CD4-positive, alpha-beta T cell (primary cell): ENCODE results near the gene MEIKIN. TPM values are rescaled to one million over a fixed set of nuclear protein-coding genes. Genes with fewer than 3 reads are reported as not detected.

Experiments
- ATAC-seq: fragments of 200-7000 bp; cut with Tn5 transposase; one replicate; pipeline ENCODE4 v1.10.0; 2022; ENCODE audit warnings: mild to moderate bottlenecking; ENCODE audit not compliant: poor library complexity
- CTCF ChIA-PET: fragments of 350-600 bp; sonication (Branson Sonifier 250); formaldehyde crosslinking; loops from one replicate; lab custom pipeline; 2021; ENCODE audit warnings: antibody characterized with exemption, inconsistent platforms; lab: Charles Lee
- POLR2A ChIA-PET: fragments of 350-600 bp; sonication (Branson Sonifier 250); formaldehyde crosslinking; loops from one replicate; lab custom pipeline; 2021; ENCODE audit warnings: antibody characterized with exemption, inconsistent platforms; lab: Charles Lee
- DNase-seq, 14 experiments: peaks; one replicate each; pipeline ENCODE4 v3.0.0-alpha.2; 2013 to 2020; ENCODE audit warnings: mixed read lengths in 2 of 14
- H3K27ac ChIP-seq, 2 donors: one replicate each; pipeline versions ENCODE4 v1.5.1 to v1.7.0; 2013; ENCODE audit warnings: low read length in 2 of 2, low read depth in 1 of 2, mild to moderate bottlenecking in 1 of 2
- H3K27me3 ChIP-seq, 2 experiments: 1 replicate in 1 of 2; 2 replicates in 1 of 2; pipeline versions ENCODE4 v1.6.1 to v1.7.0; 2013; ENCODE audit warnings: low read length in 2 of 2, control low read depth in 1 of 2, mild to moderate bottlenecking in 1 of 2, moderate library complexity in 1 of 2; ENCODE audit not compliant: insufficient read depth in 2 of 2, control insufficient read depth in 1 of 2
- H3K36me3 ChIP-seq: one replicate; pipeline ENCODE4 v1.6.1; 2013; ENCODE audit warnings: low read length, control low read depth; ENCODE audit not compliant: insufficient read depth
- H3K4me1 ChIP-seq: one replicate; pipeline ENCODE4 v1.6.1; 2013; ENCODE audit warnings: low read length, control low read depth; ENCODE audit not compliant: insufficient read depth
- H3K4me3 ChIP-seq: one replicate; pipeline ENCODE4 v1.5.1; 2013; ENCODE audit warnings: mild to moderate bottlenecking, low read length, moderate library complexity
- H3K9me3 ChIP-seq, 2 experiments: 1 replicate in 1 of 2; 2 replicates in 1 of 2; pipeline versions ENCODE4 v1.6.1 to v1.7.0; 2013; ENCODE audit warnings: low read length in 2 of 2, mild to moderate bottlenecking in 2 of 2, control low read depth in 1 of 2, moderate library complexity in 1 of 2; ENCODE audit not compliant: control insufficient read depth in 1 of 2, insufficient read depth in 1 of 2
- H3K27ac Mint-ChIP-seq: one replicate; pipeline ENCODE4 v1.8.0; 2020; ENCODE audit warnings: mixed read lengths
- H3K27me3 Mint-ChIP-seq: one replicate; pipeline ENCODE4 v1.8.0; 2021; ENCODE audit warnings: mixed read lengths
- H3K36me3 Mint-ChIP-seq: one replicate; pipeline ENCODE4 v1.8.0; 2021; ENCODE audit warnings: low read depth, mixed read lengths
- H3K4me1 Mint-ChIP-seq: one replicate; pipeline ENCODE4 v1.8.0; 2021; ENCODE audit warnings: low read depth, mixed read lengths
- H3K4me3 Mint-ChIP-seq: one replicate; pipeline ENCODE4 v1.8.0; 2020; ENCODE audit warnings: mild to moderate bottlenecking, mixed read lengths
- H3K9me3 Mint-ChIP-seq: one replicate; pipeline ENCODE4 v1.8.0; 2020; ENCODE audit warnings: mixed read lengths
- intact Hi-C, 2 experiments: fragments of 100-400 bp; cut with DNase I in 1 of 2; cut with micrococcal nuclease in 1 of 2; formaldehyde crosslinking; loops; one replicate each; pipeline versions ENCODE4 v1.15.1 to v1.9.0; 2023 to 2025; cut with DNase I, micrococcal nuclease
- total RNA-seq, 174 experiments: library from RNA in 2 of 174; stranded (reverse) in 2 of 174; gene quantifications; one replicate each; pipeline ENCODE4 v1.2.3 and lab custom pipeline; 2021 to 2026
- TF ChIP-seq, protein P1 (sequence below): fragments of 200-600 bp; IDR thresholded peaks from one replicate; pipeline ENCODE4 v1.8.0; 2022; ENCODE audit warnings: antibody characterized with exemption, mild to moderate bottlenecking

MEIKIN gene
- total RNA-seq, 2 experiments from 2014 or later = not detected

DNA sequence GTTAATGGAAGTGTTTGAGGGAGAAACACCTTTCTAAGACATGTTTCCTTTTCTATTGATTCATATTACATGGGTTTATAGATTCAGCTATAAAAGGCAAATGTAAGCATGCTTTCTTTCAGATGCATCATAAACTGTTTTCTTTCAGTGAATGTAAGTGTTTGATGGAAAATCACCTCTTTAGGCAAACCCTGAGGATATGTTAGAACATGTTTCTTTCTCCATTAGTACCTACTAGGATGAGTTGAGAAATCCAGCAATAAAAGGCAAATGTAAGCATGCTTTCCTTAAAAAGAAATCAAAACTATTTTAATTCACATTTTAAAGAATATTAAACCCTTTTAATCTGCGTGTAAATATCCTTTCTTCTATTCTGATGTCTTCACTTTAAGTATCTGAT, 180.2 kb downstream of the MEIKIN start:
- ATAC-seq = no peak
- Mint-ChIP-seq H3K36me3 (peaks cover 57% of the 10 kb centered on the region), H3K27me3 (no peaks in the 10 kb centered on the region), H3K27ac (no peak overlapping the region), H3K4me1 (peaks cover 28% of the 10 kb centered on the region), H3K4me3 (no peak overlapping the region), H3K9me3 (peaks cover 4% of the 10 kb centered on the region)
- peaks cover 4 to 5% of the 10 kb centered on the region in 2 experiments for H3K9me3 ChIP-seq
- intact Hi-C loops = no loop called here
- no peak overlapping the region for H3K4me3 ChIP-seq
- TF ChIP-seq, protein P1, sequence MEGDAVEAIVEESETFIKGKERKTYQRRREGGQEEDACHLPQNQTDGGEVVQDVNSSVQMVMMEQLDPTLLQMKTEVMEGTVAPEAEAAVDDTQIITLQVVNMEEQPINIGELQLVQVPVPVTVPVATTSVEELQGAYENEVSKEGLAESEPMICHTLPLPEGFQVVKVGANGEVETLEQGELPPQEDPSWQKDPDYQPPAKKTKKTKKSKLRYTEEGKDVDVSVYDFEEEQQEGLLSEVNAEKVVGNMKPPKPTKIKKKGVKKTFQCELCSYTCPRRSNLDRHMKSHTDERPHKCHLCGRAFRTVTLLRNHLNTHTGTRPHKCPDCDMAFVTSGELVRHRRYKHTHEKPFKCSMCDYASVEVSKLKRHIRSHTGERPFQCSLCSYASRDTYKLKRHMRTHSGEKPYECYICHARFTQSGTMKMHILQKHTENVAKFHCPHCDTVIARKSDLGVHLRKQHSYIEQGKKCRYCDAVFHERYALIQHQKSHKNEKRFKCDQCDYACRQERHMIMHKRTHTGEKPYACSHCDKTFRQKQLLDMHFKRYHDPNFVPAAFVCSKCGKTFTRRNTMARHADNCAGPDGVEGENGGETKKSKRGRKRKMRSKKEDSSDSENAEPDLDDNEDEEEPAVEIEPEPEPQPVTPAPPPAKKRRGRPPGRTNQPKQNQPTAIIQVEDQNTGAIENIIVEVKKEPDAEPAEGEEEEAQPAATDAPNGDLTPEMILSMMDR = no peak
- H3K27ac ChIP-seq = no peak overlapping the region
- DNase-seq = no peak
- ChIA-PET POLR2A (no interaction called here), CTCF (no interaction called here)
- H3K4me1 ChIP-seq = no peaks in the 10 kb centered on the region
- H3K27me3 ChIP-seq = no peaks in the 10 kb centered on the region
- H3K36me3 ChIP-seq = no peaks in the 10 kb centered on the region

DNA sequence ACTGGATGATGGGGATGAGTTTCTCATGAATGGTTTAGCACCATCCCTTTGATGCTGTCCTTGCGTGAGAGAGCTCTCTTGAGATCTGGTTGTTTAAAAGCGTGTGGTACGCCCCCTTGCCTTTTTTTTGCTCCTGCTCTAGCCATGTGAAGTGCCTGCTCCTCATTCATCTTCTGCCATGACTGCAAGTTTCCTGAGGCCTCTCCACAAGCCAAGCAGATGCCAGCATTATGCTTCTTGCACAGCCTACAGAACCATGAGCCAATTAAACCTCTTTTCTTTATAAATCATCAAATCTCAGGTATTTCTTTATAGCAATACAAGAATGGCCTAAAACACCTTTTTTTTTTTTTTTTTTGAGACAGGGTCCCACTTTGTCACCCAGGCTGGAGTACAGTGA, 181.5 kb downstream of the MEIKIN start:
- no peaks in the 10 kb centered on the region for H3K4me1 ChIP-seq
- Mint-ChIP-seq H3K4me1 (peaks cover 30% of the 10 kb centered on the region), H3K27me3 (no peaks in the 10 kb centered on the region), H3K36me3 (peaks cover 51% of the 10 kb centered on the region), H3K9me3 (peaks cover 4% of the 10 kb centered on the region), H3K27ac (no peak overlapping the region), H3K4me3 (no peak overlapping the region)
- peaks cover 4 to 5% of the 10 kb centered on the region in 2 experiments for H3K9me3 ChIP-seq
- intact Hi-C loops = no loop called here
- H3K27ac ChIP-seq = no peak overlapping the region
- DNase-seq = no peak
- H3K4me3 ChIP-seq = no peak overlapping the region
- ATAC-seq = no peak
- CTCF ChIA-PET = no interaction called here
- no peaks in the 10 kb centered on the region for H3K36me3 ChIP-seq
- TF ChIP-seq, protein P1 = no peak
- POLR2A ChIA-PET = no interaction called here
- H3K27me3 ChIP-seq = no peaks in the 10 kb centered on the region

DNA sequence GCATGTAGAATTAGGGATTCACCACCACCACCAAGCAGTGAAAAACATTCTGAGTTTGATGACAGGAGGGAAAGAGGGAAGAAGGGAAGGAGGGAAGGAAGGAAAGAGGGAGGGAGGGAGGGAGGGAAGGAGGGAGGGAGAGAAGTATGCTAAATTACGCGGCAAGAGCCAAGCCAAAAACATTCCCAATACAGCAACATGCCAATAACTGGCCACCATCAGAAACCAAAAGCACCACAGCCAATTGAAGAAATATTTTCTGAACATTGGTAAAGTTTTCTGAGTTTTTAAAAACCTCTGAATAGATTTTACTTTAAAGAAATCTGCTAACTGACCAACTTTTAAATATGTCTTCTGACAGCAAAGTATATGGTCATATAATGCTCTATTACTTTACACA, 184.7 kb downstream of the MEIKIN start:
- Histone ChIP-seq H3K4me1 (peaks cover 2% of the 10 kb centered on the region), H3K27ac (no peak overlapping the region), H3K4me3 (no peak overlapping the region), H3K9me3 (peaks cover 0 to 5% of the 10 kb centered on the region in 2 experiments), H3K36me3 (no peaks in the 10 kb centered on the region), H3K27me3 (no peaks in the 10 kb centered on the region)
- intact Hi-C loops = no loop called here
- Mint-ChIP-seq H3K4me3 (no peak overlapping the region), H3K9me3 (peaks cover 2% of the 10 kb centered on the region), H3K27me3 (no peaks in the 10 kb centered on the region), H3K36me3 (peaks cover 39% of the 10 kb centered on the region), H3K4me1 (peaks cover 25% of the 10 kb centered on the region), H3K27ac (no peak overlapping the region)
- DNase-seq (no peak), ATAC-seq (no peak)
- TF ChIP-seq, protein P1 = no peak
- POLR2A ChIA-PET = no interaction called here
- CTCF ChIA-PET = no interaction called here
